ENCODE measurements around the gene ATOX1. TPM values are rescaled to one million over a fixed set of nuclear protein-coding genes. Genes with fewer than 3 reads are reported as not detected.

ATOX1 gene
- total RNA-seq (2022; extraction: Qiagen RNA extraction; ENCODE audit: low read depth) = 188 to 230 TPM (median 201 TPM) in 5 replicates

GRCh38 chr5:151758430-151759241 is at the start of gene ATOX1:
Gene ATOX1 (minus strand): TSS chr5:151758631. CDS start chr5:151758551, 80 bp downstream.

GRCh38 chr5:151771259-151772028 is 13.0 kb upstream of the ATOX1 start, which contains the start of gene G3BP1:
Gene G3BP1 (plus strand): TSS chr5:151771954. CDS start chr5:151786621, 14,667 bp downstream.

Other genes with a start within 250 kb of the ATOX1 start
- gene FAT2, start 167.3 kb downstream of the ATOX1 start, total RNA-seq (2022; extraction: Qiagen RNA extraction; ENCODE audit: low read depth) = 0.01 TPM in 1 of 5 replicates, not detected in the others
- 12.5 to 24.4 TPM (median 17.0 TPM) in 5 replicates for gene SPARC, start 71.7 kb downstream of the ATOX1 start, total RNA-seq (2022; extraction: Qiagen RNA extraction; ENCODE audit: low read depth)
- gene G3BP1, start 13.3 kb upstream of the ATOX1 start, total RNA-seq (2022; extraction: Qiagen RNA extraction; ENCODE audit: low read depth) = 130 to 152 TPM (median 134 TPM) in 5 replicates
- gene GLRA1, start 166.2 kb upstream of the ATOX1 start, total RNA-seq (2022; extraction: Qiagen RNA extraction; ENCODE audit: low read depth) = not detected in 5 replicates